ENCODE results near the gene PHKB.

PHKB gene

DNA sequence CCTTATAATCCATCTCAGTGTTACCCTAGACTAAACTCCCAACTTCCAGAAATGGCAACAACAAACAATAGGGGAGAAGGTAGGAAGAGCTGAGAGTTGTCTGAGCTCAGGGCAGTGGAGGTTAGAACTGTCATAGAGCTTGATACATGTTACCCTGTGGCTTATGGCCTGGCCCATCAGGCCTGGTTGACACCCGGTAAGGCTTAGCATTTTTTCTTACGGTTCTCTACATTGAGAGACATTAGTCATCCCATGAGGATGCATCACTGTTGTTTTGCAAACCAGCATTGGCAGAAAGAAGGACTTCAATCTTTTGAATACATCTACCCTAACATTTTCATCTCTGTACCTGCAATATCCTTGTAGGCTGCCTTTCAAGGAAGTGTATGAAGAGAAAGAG, 226.6 kb downstream of the PHKB start:
- no peak for DNase-seq (ENCODE audit: low read depth)

DNA sequence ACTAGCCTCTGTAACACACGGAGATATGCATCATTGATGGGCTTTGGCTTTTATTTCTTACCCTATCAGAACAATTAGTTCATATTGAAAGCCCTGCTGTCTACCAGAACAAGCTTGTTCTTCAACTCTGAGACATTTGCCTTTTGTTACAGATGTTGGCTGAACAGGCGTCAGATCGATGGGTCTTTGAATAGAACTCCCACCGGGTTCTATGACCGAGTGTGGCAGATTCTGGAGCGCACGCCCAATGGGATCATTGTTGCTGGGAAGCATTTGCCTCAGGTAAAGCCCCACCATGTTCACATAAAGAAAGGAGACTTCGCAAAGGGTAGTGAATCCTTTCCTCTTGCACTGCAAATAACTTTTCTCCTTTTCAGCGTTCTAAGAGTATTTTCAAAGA, 232.1 kb downstream of the PHKB start:
- no peak for DNase-seq (ENCODE audit: low read depth)

GRCh38 chr16:47694543-47694942, 233.4 kb downstream of the PHKB start:
- no peak for DNase-seq (ENCODE audit: low read depth)

DNA sequence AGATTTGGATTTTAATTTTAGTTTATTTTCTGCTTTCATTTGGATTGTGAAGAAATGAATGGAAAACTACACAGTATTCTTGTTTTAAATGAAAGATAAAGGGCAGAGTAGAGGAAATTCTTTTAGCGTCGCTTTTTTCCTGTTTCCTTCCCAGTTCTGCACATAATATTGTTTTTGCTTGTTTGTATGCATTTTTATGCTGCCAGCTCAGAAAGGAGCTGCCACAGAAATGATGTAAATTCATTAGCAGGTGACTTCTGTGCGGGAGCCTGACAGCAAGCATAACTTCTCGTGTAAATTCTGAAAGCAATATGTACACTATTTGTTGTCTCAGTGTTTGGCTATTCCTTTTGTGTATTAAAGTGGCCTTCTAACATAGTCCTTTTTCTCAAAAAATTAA, 234.6 kb downstream of the PHKB start:
- no peak for DNase-seq (ENCODE audit: low read depth)

- DNase-seq (ENCODE audit: low read depth), result no peak
These were observed 236.7 kb downstream of the PHKB start for GRCh38 chr16:47697826-47698225.

DNA sequence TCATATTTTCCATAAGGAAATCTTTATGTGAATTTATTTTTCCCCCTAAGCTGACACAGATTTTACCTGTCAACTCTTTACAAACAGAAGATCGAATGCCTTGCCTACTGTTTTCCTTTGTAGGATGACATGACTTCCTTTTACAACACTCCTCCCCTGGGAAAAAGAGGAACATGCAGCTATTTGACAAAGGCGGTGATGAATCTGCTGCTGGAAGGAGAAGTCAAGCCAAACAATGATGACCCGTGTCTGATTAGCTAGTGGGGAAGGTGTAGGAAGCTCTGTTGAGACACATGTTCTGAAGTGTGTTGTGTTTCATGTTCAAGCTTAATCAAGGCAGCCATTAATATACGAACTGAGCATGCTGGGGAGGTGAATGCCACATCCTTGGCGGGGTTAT, 238.0 kb downstream of the PHKB start:
- no peak for DNase-seq (ENCODE audit: low read depth)

- DNase-seq (ENCODE audit: low read depth), result no peak
These were observed 239.9 kb downstream of the PHKB start for GRCh38 chr16:47700857-47701587.

- no peak for DNase-seq (ENCODE audit: low read depth)
These were observed 244.1 kb downstream of the PHKB start for GRCh38 chr16:47705266-47705665.

DNA sequence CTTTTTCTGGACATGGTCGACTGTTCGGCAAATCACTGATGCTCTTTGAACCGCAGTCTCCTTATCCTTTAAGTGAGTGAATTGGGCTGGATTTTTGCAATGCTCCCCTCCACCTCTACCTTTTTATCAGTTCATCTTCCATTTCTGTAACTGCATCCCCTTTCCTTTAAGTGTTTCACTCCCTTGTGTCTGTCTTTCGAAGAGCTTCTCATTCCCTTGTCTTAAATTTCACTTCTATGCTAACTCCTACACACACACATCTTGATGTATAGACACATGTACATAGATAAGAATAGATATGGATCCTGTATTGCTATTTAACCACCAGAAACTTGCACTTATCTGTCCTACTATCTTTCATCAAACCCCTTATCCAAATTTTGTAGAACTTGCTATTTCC, 250.7 kb downstream of the PHKB start:
- no peak for DNase-seq (ENCODE audit: low read depth)

GRCh38 chr16:47712276-47713224, 251.4 kb downstream of the PHKB start:
- no peak for DNase-seq (ENCODE audit: low read depth)

- DNase-seq (ENCODE audit: low read depth), result no peak
These were observed 252.1 kb downstream of the PHKB start for GRCh38 chr16:47713225-47713595.

DNA sequence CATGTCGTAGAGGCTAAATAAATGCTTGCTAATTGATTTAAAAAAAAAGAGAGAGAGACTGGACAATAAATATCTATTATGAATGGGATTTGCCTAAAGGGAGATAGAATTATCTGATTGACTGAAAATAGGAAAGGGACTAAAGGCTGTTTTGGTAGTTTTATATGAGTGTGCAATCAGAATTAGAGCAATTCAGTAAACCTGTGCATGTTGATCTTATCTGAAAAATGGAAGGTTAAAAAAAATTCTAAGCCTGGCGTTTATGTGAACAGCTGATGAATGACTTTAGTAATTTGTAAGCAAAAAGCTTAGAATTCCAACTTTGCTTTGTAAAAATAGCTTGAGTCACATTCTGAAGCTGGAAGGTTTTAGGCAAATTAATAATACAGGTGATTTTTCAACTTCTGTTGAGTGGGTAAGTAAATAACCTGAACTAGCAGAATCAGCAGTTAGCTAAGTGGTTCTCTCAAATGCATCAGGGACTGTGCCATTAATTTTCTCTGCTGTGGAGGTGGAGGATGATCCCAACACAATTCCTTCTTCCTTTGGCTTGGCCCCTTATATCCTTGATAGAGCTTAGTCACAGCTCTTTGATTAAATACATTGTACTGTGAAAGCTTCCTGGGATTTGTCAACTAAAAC, 254.4 kb downstream of the PHKB start:
- DNase-seq (ENCODE audit: low read depth), result no peak

DNA sequence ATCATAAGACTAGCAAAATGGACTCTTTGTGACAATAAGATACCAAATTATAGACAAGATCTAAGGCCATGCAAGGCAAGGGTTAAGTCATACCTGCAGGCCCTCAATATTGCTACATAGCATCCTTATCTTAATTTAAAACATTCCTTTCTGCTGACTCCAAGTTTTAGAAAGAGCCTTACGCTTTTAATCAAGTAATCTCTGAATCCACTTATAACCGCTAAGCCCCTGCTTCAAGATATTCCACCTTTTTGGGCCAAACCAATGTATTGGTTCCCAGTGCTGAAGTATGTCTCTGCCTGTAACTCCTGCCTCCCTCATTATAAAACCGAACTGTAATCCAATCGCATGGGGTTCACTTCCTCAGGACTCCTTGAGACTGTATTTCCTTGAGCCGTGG, 255.4 kb downstream of the PHKB start:
- DNase-seq (ENCODE audit: low read depth), result no peak

DNA sequence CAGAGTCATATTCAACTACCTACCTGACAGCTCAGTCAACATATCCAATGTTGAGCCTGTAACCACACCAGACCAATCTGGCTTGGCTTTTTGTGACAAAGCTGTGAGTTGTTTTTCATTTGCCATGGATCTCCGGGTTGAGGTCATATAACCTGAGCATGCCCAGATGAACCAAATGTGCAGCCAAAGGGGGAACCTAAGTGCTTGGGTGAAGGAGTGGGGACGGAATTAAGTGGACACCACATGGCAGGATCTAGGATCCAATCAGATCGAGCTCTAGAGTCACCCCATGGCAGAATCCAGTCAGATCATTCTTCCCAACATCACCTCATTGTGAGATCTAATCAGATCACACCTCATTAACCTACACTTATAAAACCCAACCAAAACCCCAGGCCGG, 258.6 kb downstream of the PHKB start:
- no peak for DNase-seq (ENCODE audit: low read depth)

DNA sequence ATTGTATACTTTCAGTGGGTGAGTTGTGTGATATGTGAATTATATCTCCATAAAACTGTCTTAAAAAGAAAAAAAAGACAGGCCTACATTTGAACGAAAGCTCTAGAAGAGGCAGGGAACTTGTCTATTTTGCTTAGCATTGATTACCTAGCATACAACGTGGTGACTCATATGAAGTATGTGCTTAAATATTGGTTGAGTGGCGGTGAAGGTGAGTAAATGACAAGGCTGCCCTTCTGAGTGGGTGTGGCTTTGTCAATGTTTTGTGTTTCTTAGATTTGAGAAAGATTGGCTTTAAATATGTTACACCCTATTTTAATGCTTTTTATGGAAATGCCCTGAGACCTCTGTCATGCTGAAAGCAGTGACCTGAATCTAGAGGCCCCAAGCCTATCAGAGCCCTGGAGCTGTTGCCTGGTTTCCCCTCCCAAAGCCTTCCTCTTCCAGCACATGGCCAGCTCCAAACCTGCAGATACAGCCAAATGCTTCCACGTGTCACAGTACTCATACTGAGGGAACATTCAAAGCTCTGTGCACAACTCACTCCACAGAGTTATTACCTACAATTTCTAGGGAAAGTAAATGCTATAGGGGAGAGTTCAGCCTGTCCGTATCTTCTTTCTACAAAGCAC, 260.0 kb downstream of the PHKB start:
- DNase-seq (ENCODE audit: low read depth), result no peak

- no peak for DNase-seq (ENCODE audit: low read depth)
These were observed 260.9 kb downstream of the PHKB start for GRCh38 chr16:47722046-47722445.

DNA sequence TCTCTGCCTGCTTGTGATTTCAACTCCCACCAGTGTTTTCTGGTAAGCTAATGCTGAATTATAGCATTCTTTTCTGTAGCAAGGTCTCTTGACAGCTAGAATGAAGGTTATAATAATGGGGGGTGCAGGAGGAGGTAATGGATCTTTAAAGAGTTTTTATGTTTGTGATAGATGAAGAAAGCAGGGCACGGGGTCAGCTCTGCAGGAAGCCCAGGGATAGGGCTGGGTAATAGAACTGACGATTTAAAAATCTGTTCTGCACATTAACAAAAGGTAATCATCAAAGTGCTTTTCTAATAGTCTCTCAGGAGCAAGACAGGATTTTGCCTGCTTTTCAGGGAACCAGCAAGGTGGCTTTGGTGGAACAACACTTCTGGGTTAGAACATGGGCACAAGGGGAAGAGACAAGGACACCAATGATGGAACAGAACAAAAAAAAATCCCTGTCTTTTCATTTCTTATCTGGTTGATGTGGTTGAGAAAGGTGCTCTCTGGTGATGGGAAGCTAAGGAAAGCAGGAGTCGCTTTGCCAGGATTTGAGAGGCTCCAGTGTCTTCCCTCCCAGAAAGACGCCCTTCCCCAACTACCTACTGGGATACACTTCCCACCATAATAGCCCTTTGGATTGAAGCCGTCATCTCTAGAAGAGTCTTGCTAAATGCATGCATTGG, 263.1 kb downstream of the PHKB start:
- no peak for DNase-seq (ENCODE audit: low read depth)

- no peak for DNase-seq (ENCODE audit: low read depth)
These were observed 264.1 kb downstream of the PHKB start for GRCh38 chr16:47725188-47725695.

- no peak for DNase-seq (ENCODE audit: low read depth)
These were observed 265.0 kb downstream of the PHKB start for GRCh38 chr16:47726031-47726675.

DNA sequence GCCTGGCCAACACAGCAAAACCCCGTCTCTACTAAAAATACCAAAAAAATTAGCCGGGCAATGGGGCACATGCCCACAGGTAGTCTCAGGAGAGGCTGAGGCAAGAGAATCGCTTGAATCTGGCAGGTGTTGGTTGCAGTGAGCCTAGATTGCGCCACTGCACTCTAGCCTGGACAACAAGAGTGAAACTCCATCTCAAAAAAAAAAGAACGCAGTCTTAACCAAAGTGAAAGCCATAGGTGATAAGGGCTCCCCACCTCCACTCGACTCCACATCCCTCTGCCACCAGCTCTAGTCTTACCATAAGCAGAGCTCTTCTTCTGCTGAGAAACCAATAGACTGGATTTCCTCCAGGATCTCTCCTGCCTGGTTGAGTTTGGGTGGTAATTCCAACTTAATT, 266.0 kb downstream of the PHKB start:
- DNase-seq (ENCODE audit: low read depth), result no peak

DNA sequence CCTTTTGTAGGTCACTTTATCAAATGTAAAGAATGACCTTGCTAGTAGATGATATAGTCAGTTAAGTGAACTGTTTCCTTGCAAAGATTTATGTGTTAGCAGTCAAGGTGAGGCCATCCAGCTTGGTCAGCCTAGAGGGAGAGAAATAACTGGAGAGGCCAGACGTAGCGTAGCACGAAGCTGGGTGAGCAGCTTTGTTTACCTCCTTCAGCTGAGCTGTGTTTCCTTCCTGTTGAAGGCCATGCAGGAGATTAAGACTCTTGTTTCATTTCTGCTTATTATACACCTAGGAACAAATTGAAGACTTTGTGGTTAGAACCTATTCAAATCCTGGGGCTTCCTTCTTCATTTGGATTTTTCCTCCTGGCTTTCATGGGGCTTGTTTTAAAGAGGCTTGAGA, 267.1 kb downstream of the PHKB start:
- no peak for DNase-seq (ENCODE audit: low read depth)
